ENCODE measurements around the gene MMS19.

The MMS19 gene

DNA sequence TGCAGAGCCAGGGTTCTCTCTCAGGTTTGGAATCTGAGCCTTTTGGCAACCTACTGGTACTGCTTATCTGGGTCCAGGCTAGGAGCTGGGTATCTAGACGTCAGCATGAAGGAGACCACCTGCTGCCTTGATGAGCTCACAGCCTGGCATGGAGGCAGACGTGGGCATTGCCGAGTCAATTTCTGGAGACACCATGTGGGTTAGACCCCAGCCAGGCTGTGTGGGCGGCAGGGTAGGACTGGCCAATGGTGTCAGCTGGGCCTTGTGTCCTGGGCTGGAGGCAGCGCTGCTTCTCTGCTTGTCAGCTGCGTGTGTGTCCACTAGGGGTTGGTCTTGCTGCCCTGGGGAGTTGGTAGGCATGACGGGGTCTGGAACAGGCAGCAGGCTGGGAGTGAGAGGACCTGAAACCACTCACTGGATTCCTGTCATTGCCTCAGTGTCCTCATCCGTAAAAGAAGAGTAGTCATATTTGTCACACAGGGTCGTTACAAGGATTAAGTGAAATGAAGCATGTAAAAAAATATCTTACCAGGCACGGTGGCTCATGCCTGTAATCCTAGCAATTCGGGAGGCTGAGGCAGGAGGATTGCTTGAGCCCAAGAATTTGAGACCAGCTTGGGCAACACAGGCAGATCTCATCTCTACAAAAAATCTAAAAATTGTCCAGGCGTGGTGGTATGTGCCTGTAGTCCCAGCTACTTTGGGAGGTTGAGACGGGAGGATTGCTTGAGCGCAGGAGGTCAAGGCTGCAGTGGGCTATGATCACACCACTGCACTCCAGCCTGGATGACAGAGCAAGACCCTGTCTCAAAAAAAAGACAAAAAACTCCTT, 42.7 kb upstream of the MMS19 start:
- TF ChIP-seq CTCF (IDR thresholded peaks at IDR 0.05; ENCODE audit: control insufficient read depth, insufficient read depth, low read depth, low read length, missing control alignments), result no peak
- H3K4me3 ChIP-seq (ENCODE audit: control insufficient read depth, low read depth, low read length), result no peak overlapping the region
- DNase-seq (ENCODE audit: low read depth), result no peak

DNA sequence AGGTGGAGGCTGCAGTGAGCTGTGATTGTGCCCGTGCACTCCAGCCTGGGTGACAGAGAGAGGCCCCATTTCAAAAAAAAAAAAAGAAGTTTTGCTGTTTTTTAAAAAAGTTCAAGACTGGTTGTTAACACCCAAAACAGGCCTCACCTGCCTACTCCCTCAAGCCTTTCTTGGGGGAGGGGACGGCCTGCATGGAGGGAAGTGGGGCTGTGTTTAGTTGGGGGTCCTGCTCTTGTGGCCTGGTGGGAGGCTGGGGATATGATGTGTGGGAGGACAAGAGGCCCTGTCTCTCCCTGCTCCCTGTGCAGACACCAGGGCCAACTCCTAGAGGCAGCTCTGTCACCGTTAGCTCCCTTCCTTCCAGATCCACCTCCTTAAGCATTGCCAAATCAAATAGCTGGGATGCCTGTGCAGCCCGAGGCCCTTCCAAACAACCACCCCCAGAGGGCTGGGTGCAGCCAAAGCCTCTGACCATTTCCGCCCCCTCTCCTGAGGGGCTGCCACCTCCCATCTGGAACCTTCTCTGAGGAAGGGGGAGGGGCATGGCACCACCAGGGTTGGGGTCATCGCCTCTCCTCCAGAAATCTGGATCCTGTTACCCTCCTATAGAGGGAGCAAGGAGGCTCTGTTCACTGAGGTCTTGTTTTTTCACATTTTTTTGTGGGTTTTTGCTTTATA, 41.4 kb upstream of the MMS19 start:
- TF ChIP-seq CTCF (IDR thresholded peaks at IDR 0.05; ENCODE audit: control insufficient read depth, insufficient read depth, low read depth, low read length, missing control alignments), result peak; percentile 42
- H3K4me3 ChIP-seq (ENCODE audit: control insufficient read depth, low read depth, low read length), result no peak overlapping the region
- DNase-seq (ENCODE audit: low read depth), result peak; percentile 61

DNA sequence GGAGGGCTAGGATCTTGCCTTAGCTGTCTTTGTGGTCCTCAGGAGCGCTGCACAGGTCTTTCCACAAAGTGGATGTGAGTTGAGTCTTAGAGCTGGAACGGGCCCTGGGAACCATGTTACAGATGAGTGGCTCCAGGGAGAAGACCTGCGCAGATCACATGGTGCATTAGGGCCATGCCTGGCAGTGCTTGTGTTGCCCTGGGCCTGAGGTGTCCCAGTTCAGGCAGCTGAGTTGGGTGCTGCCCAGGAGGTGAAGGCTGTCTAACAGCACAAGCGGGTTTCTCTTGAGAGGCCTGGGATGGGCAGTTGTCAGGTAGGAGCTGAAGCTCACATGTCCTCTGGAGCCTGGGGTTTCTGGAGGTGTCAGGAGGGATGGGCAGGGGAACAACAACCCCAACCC, 40.6 kb upstream of the MMS19 start:
- DNase-seq (ENCODE audit: low read depth), result no peak
- no peak for TF ChIP-seq CTCF (IDR thresholded peaks at IDR 0.05; ENCODE audit: control insufficient read depth, insufficient read depth, low read depth, low read length, missing control alignments)
- no peak overlapping the region for H3K4me3 ChIP-seq (ENCODE audit: control insufficient read depth, low read depth, low read length)

DNA sequence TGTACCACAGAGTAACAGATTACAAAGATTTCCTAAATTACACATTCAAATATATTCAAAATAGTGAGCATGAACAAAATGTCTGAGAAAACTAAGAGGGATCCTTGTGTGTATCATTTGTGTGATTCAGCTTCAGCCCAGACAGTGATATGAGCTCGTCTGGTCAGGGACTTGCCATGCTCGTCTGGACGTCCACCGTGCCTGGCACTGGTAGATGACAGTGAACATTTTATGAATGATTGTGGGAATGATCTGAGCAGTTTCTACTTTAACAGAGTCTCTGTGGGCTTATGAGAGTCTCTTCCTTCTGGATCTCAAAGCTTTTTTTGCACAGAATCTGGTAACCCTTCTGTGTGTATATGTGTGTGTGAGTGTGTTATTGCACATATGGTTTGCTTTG, 40.2 kb upstream of the MMS19 start:
- TF ChIP-seq CTCF (IDR thresholded peaks at IDR 0.05; ENCODE audit: control insufficient read depth, insufficient read depth, low read depth, low read length, missing control alignments), result no peak
- H3K4me3 ChIP-seq (ENCODE audit: control insufficient read depth, low read depth, low read length), result no peak overlapping the region
- no peak for DNase-seq (ENCODE audit: low read depth)

GRCh38 chr10:97537186-97537869, 39.1 kb upstream of the MMS19 start:
- TF ChIP-seq CTCF (IDR thresholded peaks at IDR 0.05; ENCODE audit: control insufficient read depth, insufficient read depth, low read depth, low read length, missing control alignments), result no peak
- DNase-seq (ENCODE audit: low read depth), result no peak

DNA sequence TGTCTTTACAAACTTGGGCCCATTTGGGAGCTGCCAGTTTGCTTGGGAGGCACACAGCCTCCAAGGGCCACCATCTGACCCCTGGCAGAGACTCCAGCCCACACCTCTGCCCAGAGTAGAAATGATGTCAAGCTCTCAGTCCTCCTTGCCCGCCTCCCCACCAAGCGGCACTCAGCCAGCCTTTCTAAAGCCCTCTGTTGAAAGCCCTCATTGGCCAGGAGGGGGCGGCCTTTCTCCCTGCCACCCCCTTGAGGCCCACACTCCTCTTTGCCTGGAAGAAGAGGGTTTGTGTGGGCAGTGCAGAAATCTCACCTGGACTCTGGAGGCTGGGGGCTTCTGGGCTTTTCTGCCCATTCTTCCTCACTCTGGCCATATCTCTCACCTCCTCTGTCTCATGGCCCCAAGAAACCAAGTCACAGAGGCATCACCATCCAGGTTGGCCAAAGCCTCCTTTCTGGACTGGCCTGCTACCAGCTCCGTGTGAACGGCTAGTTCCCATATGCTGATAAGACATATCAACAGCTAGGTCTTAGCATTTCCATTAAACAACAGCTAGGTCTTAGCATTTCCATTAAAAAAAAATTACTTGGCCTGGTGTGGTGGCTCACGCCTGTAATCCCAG, 36.6 kb upstream of the MMS19 start:
- no peak for DNase-seq (ENCODE audit: low read depth)
- no peak overlapping the region for H3K4me3 ChIP-seq (ENCODE audit: control insufficient read depth, low read depth, low read length)
- TF ChIP-seq CTCF (IDR thresholded peaks at IDR 0.05; ENCODE audit: control insufficient read depth, insufficient read depth, low read depth, low read length, missing control alignments), result peak; percentile 52

More at GRCh38 chr10:97537186-97537869, 39.1 kb upstream of the MMS19 start:
- no peak overlapping the region for H3K4me3 ChIP-seq (ENCODE audit: control insufficient read depth, low read depth, low read length)

Measured in AG09309 (cell line).